HL-60 (cell line): ENCODE data around the gene DDX24.

ENCODE experiments used
- DNase-seq, 2 experiments: peaks; one replicate each; pipeline ENCODE4 v3.0.0-alpha.2; 2010 to 2020; ENCODE audit warnings: low read depth in 1 of 2, low spot score in 1 of 2
- H3K27ac ChIP-seq: fragments of 250-450 bp; sonication (Bioruptor Pico); replicated peaks from 2 replicates; pipeline ENCODE4 v1.5.1; 2020; ENCODE audit warnings: mild to moderate bottlenecking, moderate library complexity
- H3K27me3 ChIP-seq: fragments of 250-450 bp; sonication (Bioruptor Pico); 2 replicates; pipeline ENCODE4 v1.5.1; 2021; ENCODE audit warnings: mild to moderate bottlenecking, moderate library complexity; ENCODE audit not compliant: insufficient read depth, poor library complexity, severe bottlenecking
- H3K4me3 ChIP-seq: replicated peaks from 2 replicates; pipeline ENCODE4 v1.5.1; 2011; ENCODE audit warnings: mild to moderate bottlenecking, control low read depth, low read length; ENCODE audit not compliant: insufficient read depth
- CTCF ChIP-seq: IDR thresholded peaks from one replicate; pipeline ENCODE4 v1.5.1; 2011; ENCODE audit warnings: low read length, control low read depth, inconsistent platforms; ENCODE audit not compliant: insufficient read depth
- GABPA ChIP-seq: IDR thresholded peaks from 2 replicates; pipeline ENCODE4 v1.6.1; 2012; ENCODE audit warnings: low read depth
- POLR2AphosphoS5 ChIP-seq: IDR thresholded peaks from 2 replicates; pipeline ENCODE4 v1.6.1; 2012; ENCODE audit warnings: low read depth
- REST ChIP-seq: IDR thresholded peaks from 2 replicates; pipeline ENCODE4 v1.6.1; 2012; ENCODE audit warnings: low read depth; ENCODE audit not compliant: insufficient replicate concordance
- SPI1 ChIP-seq: IDR thresholded peaks from 2 replicates; pipeline ENCODE4 v1.6.1; 2012; ENCODE audit warnings: low read depth, mild to moderate bottlenecking, borderline replicate concordance
- long read RNA-seq: library from polyadenylated mRNA; unstranded; transcript quantifications from one replicate; pipeline ENCODE4 v2.0.0, GENCODE V29; 2020

DDX24 gene
- long read RNA-seq, full-length matches to known transcripts: 231 of 265 reads
- long read RNA-seq, partial matches to known transcripts: 22 of 265 reads
- long read RNA-seq, other reads (novel, unspliced or antisense): 12 of 265 reads

GRCh38 chr14:94080621-94081385 is at the start of gene DDX24, which contains the start of gene IFI27L1:
DDX24 (minus strand) TSS chr14:94081202; CDS start chr14:94079742, 1,460 bp downstream.
IFI27L1 (plus strand) TSS chr14:94081310; CDS start chr14:94096938, 15,628 bp downstream.
- peak; percentile 89 for TF ChIP-seq GABPA
- TF ChIP-seq SPI1: peak; percentile 83; the same call in 1 of the 2 replicates
- TF ChIP-seq CTCF: no peak
- TF ChIP-seq REST: peak; percentile 27
- TF ChIP-seq POLR2AphosphoS5: peak; percentile 91
- Histone ChIP-seq H3K27me3 (no peaks in the 10 kb centered on the region), H3K4me3 (peak within 1 kb of the TSS; percentile 94), H3K27ac (peak within 1 kb of the TSS; percentile 95)
- peak; percentile 93 to 96 for DNase-seq

GRCh38 chr14:94129758-94130414 is 48.9 kb upstream of the DDX24 start:
- Histone ChIP-seq H3K27ac (no peak overlapping the region), H3K4me3 (peak overlapping the region; percentile 58), H3K27me3 (peaks cover 8% of the 10 kb centered on the region)
- no peak for DNase-seq
- TF ChIP-seq SPI1 (no peak), CTCF (no peak), POLR2AphosphoS5 (no peak), REST (no peak), GABPA (no peak)

GRCh38 chr14:94129111-94129757 is 48.2 kb upstream of the DDX24 start, which contains the start of gene IFI27L2:
IFI27L2 (minus strand) TSS chr14:94129604; CDS start chr14:94129564, 40 bp downstream.
- DNase-seq: peak; percentile 50 to 69
- TF ChIP-seq CTCF (no peak), SPI1 (no peak), GABPA (no peak), REST (no peak), POLR2AphosphoS5 (no peak)
- H3K4me3 ChIP-seq: peak within 1 kb of the TSS; percentile 58
- H3K27ac ChIP-seq: 0 out of 2 replicates have a peak within 1 kb of the TSS, but pooled peaks have one; percentile 27
- peaks cover 5% of the 10 kb centered on the region for H3K27me3 ChIP-seq
